ENCODE results near the gene MAN2A1.

DNA sequence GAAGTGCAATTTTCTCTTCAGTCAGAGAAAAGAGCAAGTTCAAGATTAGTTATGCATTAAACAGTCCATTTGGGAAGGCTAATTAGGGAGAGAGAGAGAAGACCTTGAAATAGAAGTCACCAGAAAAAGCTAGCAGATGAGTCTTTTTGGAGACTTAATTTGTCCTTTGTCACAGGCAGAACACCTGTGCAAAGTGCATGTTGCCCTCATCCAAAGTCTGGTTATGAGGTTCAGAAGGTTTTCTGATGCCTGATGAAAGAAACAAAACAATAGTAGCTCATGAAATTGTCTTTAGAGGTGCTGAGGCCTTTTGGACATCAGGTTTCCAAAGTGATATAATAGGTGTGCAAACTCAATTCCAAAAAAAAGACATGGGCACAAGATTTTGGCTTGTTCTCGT lies 199.3 kb downstream of the MAN2A1 start:
- no peak for TF ChIP-seq EZH2 (optimal IDR thresholded peaks at IDR 0.05; ENCODE audit: low read depth, low read length)
- TF ChIP-seq, protein P1, sequence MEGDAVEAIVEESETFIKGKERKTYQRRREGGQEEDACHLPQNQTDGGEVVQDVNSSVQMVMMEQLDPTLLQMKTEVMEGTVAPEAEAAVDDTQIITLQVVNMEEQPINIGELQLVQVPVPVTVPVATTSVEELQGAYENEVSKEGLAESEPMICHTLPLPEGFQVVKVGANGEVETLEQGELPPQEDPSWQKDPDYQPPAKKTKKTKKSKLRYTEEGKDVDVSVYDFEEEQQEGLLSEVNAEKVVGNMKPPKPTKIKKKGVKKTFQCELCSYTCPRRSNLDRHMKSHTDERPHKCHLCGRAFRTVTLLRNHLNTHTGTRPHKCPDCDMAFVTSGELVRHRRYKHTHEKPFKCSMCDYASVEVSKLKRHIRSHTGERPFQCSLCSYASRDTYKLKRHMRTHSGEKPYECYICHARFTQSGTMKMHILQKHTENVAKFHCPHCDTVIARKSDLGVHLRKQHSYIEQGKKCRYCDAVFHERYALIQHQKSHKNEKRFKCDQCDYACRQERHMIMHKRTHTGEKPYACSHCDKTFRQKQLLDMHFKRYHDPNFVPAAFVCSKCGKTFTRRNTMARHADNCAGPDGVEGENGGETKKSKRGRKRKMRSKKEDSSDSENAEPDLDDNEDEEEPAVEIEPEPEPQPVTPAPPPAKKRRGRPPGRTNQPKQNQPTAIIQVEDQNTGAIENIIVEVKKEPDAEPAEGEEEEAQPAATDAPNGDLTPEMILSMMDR (IDR thresholded peaks at IDR 0.05; ENCODE audit: low read length), result no peak

All from MM.1S (cell line).